ENCODE data around the gene CDH15. TPM values are rescaled to one million over a fixed set of nuclear protein-coding genes. Genes with fewer than 3 reads are reported as not detected.
"Not testable (repeated sequence)": the region's sequence is repeated elsewhere in the genome, so short reads cannot be mapped to it uniquely, and the experiment has no call there.

Gene CDH15
- total and polyA plus RNA-seq, 9 donors = 0.10 to 0.45 (median 0.30) TPM; not detected in 5

GRCh38 chr16:89187032-89187769 is 15.7 kb downstream of the CDH15 start:
- Histone ChIP-seq H3K36me3 (no peaks in the 10 kb centered on the region), H3K27me3 (no peaks in the 10 kb centered on the region), H3K4me3 (no peak overlapping the region), H3K4me1 (ENCODE audit: insufficient read depth) (peaks cover 6% of the 10 kb centered on the region), H3K27ac (no peak overlapping the region), H3K9me3 (no peaks in the 10 kb centered on the region)
- 58 to 65% (median 60%) methylated on average over 19 of the region's 19 CpGs for WGBS, 3 donors
- TF ChIP-seq CTCF (IDR thresholded peaks at IDR 0.05) = no peak
- TF ChIP-seq EP300 (IDR thresholded peaks at IDR 0.05) = no peak
- TF ChIP-seq POLR2A (IDR thresholded peaks at IDR 0.05) = no peak
- intact Hi-C loops (cut with DNase I) = no loop called here
- no peak for DNase-seq

- H3K4me3 ChIP-seq = no peak overlapping the region
- TF ChIP-seq POLR2A (IDR thresholded peaks at IDR 0.05) (no peak), CTCF (IDR thresholded peaks at IDR 0.05) (no peak), EP300 (IDR thresholded peaks at IDR 0.05) (no peak)
- H3K27me3 ChIP-seq = no peaks in the 10 kb centered on the region
- no peaks in the 10 kb centered on the region for H3K9me3 ChIP-seq
- DNase-seq = no peak
- 59 to 61% (median 59%) methylated on average over 19 of the region's 19 CpGs for WGBS, 3 donors
- intact Hi-C loops (cut with DNase I) = no loop called here
- no peak overlapping the region for H3K27ac ChIP-seq
- H3K4me1 ChIP-seq (ENCODE audit: insufficient read depth) = peaks cover 6% of the 10 kb centered on the region
- H3K36me3 ChIP-seq = no peaks in the 10 kb centered on the region
Observed at GRCh38 chr16:89187770-89188392, 16.3 kb downstream of the CDH15 start.

GRCh38 chr16:89188471-89189357 is 17.2 kb downstream of the CDH15 start:
- WGBS, 3 donors = 87 to 92% (median 92%) methylated on average over 19 to 25 of the region's 25 CpGs

GRCh38 chr16:89189358-89190025 is 17.9 kb downstream of the CDH15 start:
- TF ChIP-seq POLR2A (IDR thresholded peaks at IDR 0.05) = no peak
- TF ChIP-seq CTCF (IDR thresholded peaks at IDR 0.05) = no peak
- no peak for TF ChIP-seq EP300 (IDR thresholded peaks at IDR 0.05)
- Histone ChIP-seq H3K36me3 (no peaks in the 10 kb centered on the region), H3K4me1 (ENCODE audit: insufficient read depth) (peaks cover 6% of the 10 kb centered on the region), H3K9me3 (no peaks in the 10 kb centered on the region), H3K27ac (no peak overlapping the region), H3K4me3 (no peak overlapping the region), H3K27me3 (no peaks in the 10 kb centered on the region)
- no peak for DNase-seq
- intact Hi-C loops (cut with DNase I) = no loop called here
- WGBS, 3 donors = 58 to 62% (median 60%) methylated on average over 14 of the region's 14 CpGs

More at GRCh38 chr16:89188471-89189357, 17.2 kb downstream of the CDH15 start:
- H3K27ac ChIP-seq; H3K9me3 ChIP-seq; intact Hi-C loops (cut with DNase I); H3K36me3 ChIP-seq; H3K4me1 ChIP-seq (ENCODE audit: insufficient read depth); H3K27me3 ChIP-seq; H3K4me3 ChIP-seq; DNase-seq: not testable (repeated sequence)

Data from ovary (tissue), 9 donors.